MCF 10A (cell line): ENCODE results near the gene ZFP62. TPM values are rescaled to one million over a fixed set of nuclear protein-coding genes. Genes with fewer than 3 reads are reported as not detected.

Experiments
- BruUV-seq: library from RNA; stranded (reverse); fragments of 400-500 nt; replicated peaks from 2 replicates; lab custom pipeline; 2021; lab: Mats Ljungman, UMichigan
- CTCF ChIA-PET: fragments of 300-600 bp; sonication (Branson Sonifier 250); formaldehyde crosslinking; extraction: SDS; loops from one replicate; lab custom pipeline; 2021; ENCODE audit warnings: antibody characterized with exemption, inconsistent platforms; lab: Yijun Ruan, JAX
- POLR2A ChIA-PET: fragments of 300-600, 350-650 bp; sonication (Branson Sonifier 250); formaldehyde crosslinking; extraction: SDS; loops from one replicate; lab custom pipeline; 2020; ENCODE audit warnings: antibody characterized with exemption, inconsistent platforms; lab: Yijun Ruan, JAX
- DNase-seq: peaks from one replicate; pipeline ENCODE4 v3.0.0-alpha.2; 2018; ENCODE audit not compliant: unreplicated experiment
- H3K27ac Mint-ChIP-seq: one replicate; pipeline ENCODE4 v1.8.0; 2022; ENCODE audit warnings: mild to moderate bottlenecking, low read depth, mixed read lengths; ENCODE audit not compliant: unreplicated experiment
- H3K27me3 Mint-ChIP-seq: one replicate; pipeline ENCODE4 v1.8.0; 2022; ENCODE audit warnings: mixed read lengths; ENCODE audit not compliant: insufficient read depth, unreplicated experiment
- H3K36me3 Mint-ChIP-seq: one replicate; pipeline ENCODE4 v1.8.0; 2022; ENCODE audit warnings: mild to moderate bottlenecking, moderate library complexity, mixed read lengths; ENCODE audit not compliant: insufficient read depth, unreplicated experiment
- H3K4me1 Mint-ChIP-seq: one replicate; pipeline ENCODE4 v1.8.0; 2022; ENCODE audit warnings: mixed read lengths; ENCODE audit not compliant: insufficient read depth, unreplicated experiment
- H3K4me3 Mint-ChIP-seq: one replicate; pipeline ENCODE4 v1.8.0; 2022; ENCODE audit warnings: mild to moderate bottlenecking, moderate library complexity, mixed read lengths; ENCODE audit not compliant: unreplicated experiment
- H3K9me3 Mint-ChIP-seq: one replicate; pipeline ENCODE4 v1.8.0; 2022; ENCODE audit warnings: mixed read lengths; ENCODE audit not compliant: unreplicated experiment
- CTCF ChIP-seq: fragments of 200-600 bp; IDR thresholded peaks from one replicate; pipeline ENCODE4 v1.8.0; 2022; ENCODE audit warnings: antibody characterized with exemption, mild to moderate bottlenecking; ENCODE audit not compliant: unreplicated experiment
- intact Hi-C: fragments of 100-400 bp; cut with micrococcal nuclease; formaldehyde crosslinking; loops from 2 replicates; pipeline ENCODE4 v1.14.1; 2022
- total RNA-seq: library from RNA; stranded (reverse); gene quantifications from 2 replicates; pipeline ENCODE4 v1.2.3, GENCODE V29; 2022

ZFP62 gene
- total RNA-seq, 1 experiment from 2014 or later: 31.2 TPM

- Mint-ChIP-seq H3K36me3 (peaks cover 56% of the 10 kb centered on the region), H3K4me1 (peaks cover 55% of the 10 kb centered on the region), H3K27me3 (no peaks in the 10 kb centered on the region), H3K4me3 (no peak overlapping the region), H3K9me3 (no peaks in the 10 kb centered on the region), H3K27ac (peak overlapping the region; percentile 78)
- no TSS peak for BruUV-seq
- ChIA-PET POLR2A (interaction anchor here (1.1 to 1.4 kb wide), 2 partner anchors 9 to 12 kb away, joined by 3 to 5 read pairs; no protein-coding TSS in a partner anchor), CTCF (interaction anchor here (0.6 to 1.4 kb wide), 4 partner anchors 14 to 392 kb away, joined by 3 to 6 read pairs (median 4); no protein-coding TSS in a partner anchor)
- DNase-seq: no peak
- TF ChIP-seq CTCF: no peak
- intact Hi-C loops: no loop called here
Measured at GRCh38 chr5:180798193-180798592, 62.9 kb downstream of the ZFP62 start.

Other genes with a start within 250 kb of the ZFP62 start
- not detected in 2 replicates for gene FLT4, start 211.7 kb downstream of the ZFP62 start, total RNA-seq
- gene OR2Y1, start 121.2 kb downstream of the ZFP62 start, total RNA-seq: not detected in 2 replicates
- 135 and 150 TPM in 2 replicates for gene MGAT1, start 58.5 kb downstream of the ZFP62 start, total RNA-seq
- gene BTNL8, start 37.9 kb upstream of the ZFP62 start, total RNA-seq: not detected in 2 replicates
- not detected in 2 replicates for gene BTNL3, start 127.6 kb upstream of the ZFP62 start, total RNA-seq
- not detected in 2 replicates for gene BTNL9, start 179.0 kb upstream of the ZFP62 start, total RNA-seq